Measurements from ENCODE around the gene GSK3A. TPM values are rescaled to one million over a fixed set of nuclear protein-coding genes. Genes with fewer than 3 reads are reported as not detected.

The GSK3A gene
- total RNA-seq, 1 donor from 2014 or later: 56.6 TPM

GRCh38 chr19:42284591-42285341 is 42.4 kb upstream of the GSK3A start:
- H3K27me3 Mint-ChIP-seq (ENCODE audit: insufficient read depth): no peaks in the 10 kb centered on the region
- DNase-seq (ENCODE audit: low spot score): no peak
- intact Hi-C loops (cut with micrococcal nuclease): loop anchor here (5.0 kb wide), 2 partner anchors 82 to 207 kb away; partner anchors contain the start of gene ZNF574
- peak overlapping the region; percentile 95 for H3K27ac Mint-ChIP-seq
- H3K36me3 Mint-ChIP-seq (ENCODE audit: low read depth): peaks cover 5% of the 10 kb centered on the region
- H3K9me3 Mint-ChIP-seq: no peaks in the 10 kb centered on the region
- H3K4me1 Mint-ChIP-seq (ENCODE audit: low read depth): peaks cover 34% of the 10 kb centered on the region
- peak overlapping the region; percentile 93 for H3K4me3 Mint-ChIP-seq

- H3K36me3 Mint-ChIP-seq (ENCODE audit: low read depth): peaks cover 9% of the 10 kb centered on the region
- DNase-seq (ENCODE audit: low spot score): peak; percentile 79
- H3K4me3 Mint-ChIP-seq: no peak overlapping the region
- intact Hi-C loops (cut with micrococcal nuclease): loop anchor here (5.0 kb wide), 2 partner anchors 82 to 207 kb away; partner anchors contain the start of gene ZNF574
- H3K27me3 Mint-ChIP-seq (ENCODE audit: insufficient read depth): no peaks in the 10 kb centered on the region
- H3K4me1 Mint-ChIP-seq (ENCODE audit: low read depth): peaks cover 41% of the 10 kb centered on the region
- H3K27ac Mint-ChIP-seq: no peak overlapping the region
- H3K9me3 Mint-ChIP-seq: no peaks in the 10 kb centered on the region
These were observed 41.7 kb upstream of the GSK3A start for GRCh38 chr19:42284066-42284501.

- H3K27ac Mint-ChIP-seq: no peak overlapping the region
- H3K4me3 Mint-ChIP-seq: no peak overlapping the region
- DNase-seq (ENCODE audit: low spot score): peak; percentile 92
- H3K4me1 Mint-ChIP-seq (ENCODE audit: low read depth): peaks cover 47% of the 10 kb centered on the region
- intact Hi-C loops (cut with micrococcal nuclease): loop anchor here (1.0 to 5.0 kb wide), 12 partner anchors 15 to 206 kb away; partner anchors contain the start of genes DEDD2, ERF, MEGF8 and PAFAH1B3
- H3K36me3 Mint-ChIP-seq (ENCODE audit: low read depth): peaks cover 8% of the 10 kb centered on the region
- no peaks in the 10 kb centered on the region for H3K9me3 Mint-ChIP-seq
- H3K27me3 Mint-ChIP-seq (ENCODE audit: insufficient read depth): no peaks in the 10 kb centered on the region
These were observed 41.0 kb upstream of the GSK3A start for GRCh38 chr19:42283188-42284065.

GRCh38 chr19:42282819-42283187 is 40.4 kb upstream of the GSK3A start:
- Mint-ChIP-seq H3K36me3 (ENCODE audit: low read depth) (peaks cover 5% of the 10 kb centered on the region), H3K4me3 (no peak overlapping the region), H3K27me3 (ENCODE audit: insufficient read depth) (no peaks in the 10 kb centered on the region), H3K27ac (no peak overlapping the region), H3K9me3 (no peaks in the 10 kb centered on the region), H3K4me1 (ENCODE audit: low read depth) (peaks cover 50% of the 10 kb centered on the region)
- intact Hi-C loops (cut with micrococcal nuclease): loop anchor here (1.0 to 5.0 kb wide), 12 partner anchors 15 to 206 kb away; partner anchors contain the start of genes DEDD2, ERF, MEGF8 and PAFAH1B3
- no peak for DNase-seq (ENCODE audit: low spot score)

GRCh38 chr19:42281827-42282762 is 39.7 kb upstream of the GSK3A start:
- intact Hi-C loops (cut with micrococcal nuclease): loop anchor here (2.0 to 5.0 kb wide), 5 partner anchors 65 to 205 kb away; partner anchors contain the start of genes DEDD2 and ZNF574
- peaks cover 55% of the 10 kb centered on the region for H3K4me1 Mint-ChIP-seq (ENCODE audit: low read depth)
- no peaks in the 10 kb centered on the region for H3K27me3 Mint-ChIP-seq (ENCODE audit: insufficient read depth)
- H3K27ac Mint-ChIP-seq: no peak overlapping the region
- H3K9me3 Mint-ChIP-seq: no peaks in the 10 kb centered on the region
- peaks cover 5% of the 10 kb centered on the region for H3K36me3 Mint-ChIP-seq (ENCODE audit: low read depth)
- no peak overlapping the region for H3K4me3 Mint-ChIP-seq
- no peak for DNase-seq (ENCODE audit: low spot score)

GRCh38 chr19:42281146-42281826 is 38.9 kb upstream of the GSK3A start:
- H3K36me3 Mint-ChIP-seq (ENCODE audit: low read depth): peaks cover 6% of the 10 kb centered on the region
- peak overlapping the region; percentile 80 for H3K27ac Mint-ChIP-seq
- no peak for DNase-seq (ENCODE audit: low spot score)
- no peaks in the 10 kb centered on the region for H3K27me3 Mint-ChIP-seq (ENCODE audit: insufficient read depth)
- no peak overlapping the region for H3K4me3 Mint-ChIP-seq
- peaks cover 63% of the 10 kb centered on the region for H3K4me1 Mint-ChIP-seq (ENCODE audit: low read depth)
- no peaks in the 10 kb centered on the region for H3K9me3 Mint-ChIP-seq
- intact Hi-C loops (cut with micrococcal nuclease): loop anchor here (5.0 kb wide), 2 partner anchors 79 to 204 kb away; partner anchors contain the start of gene ZNF574

GRCh38 chr19:42280815-42281145 is 38.4 kb upstream of the GSK3A start:
- no peak overlapping the region for H3K4me3 Mint-ChIP-seq
- H3K4me1 Mint-ChIP-seq (ENCODE audit: low read depth): peaks cover 64% of the 10 kb centered on the region
- intact Hi-C loops (cut with micrococcal nuclease): loop anchor here (5.0 kb wide), 2 partner anchors 78 to 203 kb away; partner anchors contain the start of gene ZNF574
- peak overlapping the region; percentile 32 for H3K27ac Mint-ChIP-seq
- H3K9me3 Mint-ChIP-seq: no peaks in the 10 kb centered on the region
- DNase-seq (ENCODE audit: low spot score): no peak
- no peaks in the 10 kb centered on the region for H3K27me3 Mint-ChIP-seq (ENCODE audit: insufficient read depth)
- peaks cover 11% of the 10 kb centered on the region for H3K36me3 Mint-ChIP-seq (ENCODE audit: low read depth)

- peaks cover 61% of the 10 kb centered on the region for H3K4me1 Mint-ChIP-seq (ENCODE audit: low read depth)
- H3K4me3 Mint-ChIP-seq: peak overlapping the region; percentile 96
- DNase-seq (ENCODE audit: low spot score): peak; percentile 87
- H3K27ac Mint-ChIP-seq: peak overlapping the region; percentile 99
- no peaks in the 10 kb centered on the region for H3K9me3 Mint-ChIP-seq
- H3K27me3 Mint-ChIP-seq (ENCODE audit: insufficient read depth): no peaks in the 10 kb centered on the region
- intact Hi-C loops (cut with micrococcal nuclease): loop anchor here (1.0 to 5.0 kb wide), 4 partner anchors 78 to 203 kb away; partner anchors contain the start of gene ZNF574
- peaks cover 12% of the 10 kb centered on the region for H3K36me3 Mint-ChIP-seq (ENCODE audit: low read depth)
These were observed 37.8 kb upstream of the GSK3A start for GRCh38 chr19:42279902-42280814.

GRCh38 chr19:42279155-42279901 is 36.9 kb upstream of the GSK3A start:
- DNase-seq (ENCODE audit: low spot score): no peak
- Mint-ChIP-seq H3K4me1 (ENCODE audit: low read depth) (peaks cover 62% of the 10 kb centered on the region), H3K36me3 (ENCODE audit: low read depth) (peaks cover 17% of the 10 kb centered on the region), H3K4me3 (peak overlapping the region; percentile 96), H3K27ac (peak overlapping the region; percentile 99), H3K27me3 (ENCODE audit: insufficient read depth) (no peaks in the 10 kb centered on the region), H3K9me3 (no peaks in the 10 kb centered on the region)
- intact Hi-C loops (cut with micrococcal nuclease): loop anchor here (1.0 kb wide), 2 partner anchors 146 to 171 kb away; no protein-coding TSS in a partner anchor

- H3K27ac Mint-ChIP-seq: peak overlapping the region; percentile 99
- H3K27me3 Mint-ChIP-seq (ENCODE audit: insufficient read depth): no peaks in the 10 kb centered on the region
- H3K9me3 Mint-ChIP-seq: no peaks in the 10 kb centered on the region
- peaks cover 19% of the 10 kb centered on the region for H3K36me3 Mint-ChIP-seq (ENCODE audit: low read depth)
- peak overlapping the region; percentile 96 for H3K4me3 Mint-ChIP-seq
- DNase-seq (ENCODE audit: low spot score): no peak
- peaks cover 62% of the 10 kb centered on the region for H3K4me1 Mint-ChIP-seq (ENCODE audit: low read depth)
- intact Hi-C loops (cut with micrococcal nuclease): loop anchor here (1.0 kb wide), 2 partner anchors 145 to 170 kb away; no protein-coding TSS in a partner anchor
These were observed 36.2 kb upstream of the GSK3A start for GRCh38 chr19:42278452-42279154.
